Caki2 (cell line): ENCODE results near the gene DKK1. TPM values are rescaled to one million over a fixed set of nuclear protein-coding genes. Genes with fewer than 3 reads are reported as not detected.
"Not testable (repeated sequence)": the region's sequence is repeated elsewhere in the genome, so short reads cannot be mapped to it uniquely, and the experiment has no call there.

Source experiments
- DNase-seq: peaks from one replicate; pipeline ENCODE4 v3.0.0-alpha.2; 2015; ENCODE audit warnings: low read depth
- in situ Hi-C: cut with HindIII; loops from 2 replicates; pipeline ENCODE4 v1.10.0; 2016; ENCODE audit warnings: low sequenced_read_pairs, low pct_unique_long_range_greater_than_20kb, mixed read lengths
- total RNA-seq: library from RNA; depleted of rRNA; stranded (reverse); fragments of >200 nt; shearing (Covaris generic); gene quantifications from 2 replicates; pipeline ENCODE4 v1.2.3, GENCODE V29; 2014; ENCODE audit warnings: low replicate concordance

DKK1 gene
- total RNA-seq, 1 experiment from 2014 or later: 8.6 TPM

- DNase-seq: no peak
- in situ Hi-C loops: no loop called here
Observed at GRCh38 chr10:52348037-52348564, 34.0 kb downstream of the DKK1 start.

- in situ Hi-C loops: no loop called here
- DNase-seq: no peak
Observed at GRCh38 chr10:52351914-52352330, 37.8 kb downstream of the DKK1 start.

GRCh38 chr10:52353205-52353604 is 39.1 kb downstream of the DKK1 start:
- DNase-seq: no peak
- in situ Hi-C loops: no loop called here

GRCh38 chr10:52353960-52354394 is 39.9 kb downstream of the DKK1 start:
- no peak for DNase-seq
- in situ Hi-C loops: no loop called here

- in situ Hi-C loops: no loop called here
- DNase-seq: no peak
Observed at GRCh38 chr10:52357971-52358370, 43.9 kb downstream of the DKK1 start.

- no peak for DNase-seq
- in situ Hi-C loops: no loop called here
Observed at GRCh38 chr10:52359441-52359840, 45.4 kb downstream of the DKK1 start.

GRCh38 chr10:52365547-52366432 is 51.7 kb downstream of the DKK1 start:
- DNase-seq, in situ Hi-C loops: not testable (repeated sequence)
